Measurements from ENCODE around the gene IDH3G. TPM values are rescaled to one million over a fixed set of nuclear protein-coding genes. Genes with fewer than 3 reads are reported as not detected.
"Not testable (repeated sequence)": the region's sequence is repeated elsewhere in the genome, so short reads cannot be mapped to it uniquely, and the experiment has no call there.

Gene IDH3G
- total RNA-seq, 2 experiments from 2014 or later, result 51.8 to 52.5 TPM

DNA sequence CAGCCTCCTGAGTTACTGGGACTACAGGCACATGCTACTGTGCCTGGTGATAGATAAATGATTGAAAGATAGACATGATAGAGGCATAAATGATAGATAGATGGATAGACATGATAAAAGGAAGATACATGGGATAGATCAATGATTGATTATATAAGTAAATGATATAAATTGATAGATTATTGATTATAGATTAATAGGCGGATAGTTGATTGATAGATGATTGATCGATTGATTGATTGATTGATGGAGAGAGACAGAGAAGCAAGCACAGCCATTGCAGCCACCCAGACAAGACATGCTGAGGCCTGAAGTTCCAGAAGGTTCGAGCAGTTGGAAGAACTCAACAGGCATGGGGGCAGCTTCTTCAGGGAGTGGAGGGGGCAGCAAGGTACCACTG, 47.8 kb downstream of the IDH3G start:
- intact Hi-C loops (cut with micrococcal nuclease; ENCODE audit: unreplicated experiment), result no loop called here
- TF ChIP-seq EZH2phosphoT487 (IDR thresholded peaks at IDR 0.05; ENCODE audit: borderline replicate concordance, low read depth, low read length), result no peak
- TF ChIP-seq, protein P1, sequence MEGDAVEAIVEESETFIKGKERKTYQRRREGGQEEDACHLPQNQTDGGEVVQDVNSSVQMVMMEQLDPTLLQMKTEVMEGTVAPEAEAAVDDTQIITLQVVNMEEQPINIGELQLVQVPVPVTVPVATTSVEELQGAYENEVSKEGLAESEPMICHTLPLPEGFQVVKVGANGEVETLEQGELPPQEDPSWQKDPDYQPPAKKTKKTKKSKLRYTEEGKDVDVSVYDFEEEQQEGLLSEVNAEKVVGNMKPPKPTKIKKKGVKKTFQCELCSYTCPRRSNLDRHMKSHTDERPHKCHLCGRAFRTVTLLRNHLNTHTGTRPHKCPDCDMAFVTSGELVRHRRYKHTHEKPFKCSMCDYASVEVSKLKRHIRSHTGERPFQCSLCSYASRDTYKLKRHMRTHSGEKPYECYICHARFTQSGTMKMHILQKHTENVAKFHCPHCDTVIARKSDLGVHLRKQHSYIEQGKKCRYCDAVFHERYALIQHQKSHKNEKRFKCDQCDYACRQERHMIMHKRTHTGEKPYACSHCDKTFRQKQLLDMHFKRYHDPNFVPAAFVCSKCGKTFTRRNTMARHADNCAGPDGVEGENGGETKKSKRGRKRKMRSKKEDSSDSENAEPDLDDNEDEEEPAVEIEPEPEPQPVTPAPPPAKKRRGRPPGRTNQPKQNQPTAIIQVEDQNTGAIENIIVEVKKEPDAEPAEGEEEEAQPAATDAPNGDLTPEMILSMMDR (conservative IDR thresholded peaks at IDR 0.05; ENCODE audit: low read length), result no peak

DNA sequence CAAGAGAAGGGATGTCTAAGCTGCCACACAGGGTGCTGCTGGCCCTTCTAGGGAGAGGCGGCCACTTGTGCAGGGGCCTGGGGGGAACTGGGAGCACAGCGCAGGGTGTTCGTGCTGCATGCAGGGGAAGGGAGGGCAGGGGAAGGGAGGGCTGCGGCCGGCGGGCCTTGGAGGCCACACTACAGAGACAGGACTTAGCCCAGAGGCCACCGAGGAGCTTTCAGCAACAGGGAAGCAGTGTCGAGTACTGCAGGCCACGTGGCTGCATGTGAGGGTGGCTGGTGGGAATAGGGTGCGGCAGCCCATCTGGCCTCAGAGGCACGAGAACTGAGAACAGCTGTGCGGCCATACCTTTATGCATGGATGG, 49.1 kb downstream of the IDH3G start:
- not testable (repeated sequence) for H3K4me2 ChIP-seq (ENCODE audit: low read length); H4K20me1 ChIP-seq (ENCODE audit: insufficient read depth, low read length)

More for the DNA sequence above, 47.8 kb downstream of the IDH3G start:
- DNase-seq (ENCODE audit: low spot score), result no peak
- no peak overlapping the region for H3K4me3 ChIP-seq (ENCODE audit: low read depth, low read length, poor library complexity, severe bottlenecking)
- no peaks in the 10 kb centered on the region for H4K20me1 ChIP-seq (ENCODE audit: insufficient read depth, low read length)
- H3K9me2 ChIP-seq (ENCODE audit: insufficient read depth, low read length), result no peaks in the 10 kb centered on the region
- no peaks in the 10 kb centered on the region for H3K79me2 ChIP-seq (ENCODE audit: insufficient read depth, low read depth, low read length)
- no peaks in the 10 kb centered on the region for H3K4me1 ChIP-seq (ENCODE audit: insufficient read depth, low read length, poor library complexity, severe bottlenecking)
- H3K4me2 ChIP-seq (ENCODE audit: low read length), result no peak overlapping the region
- H2AFZ ChIP-seq (ENCODE audit: low read length), result no peak overlapping the region
- POLR2A ChIA-PET, result no interaction called here
- no peaks in the 10 kb centered on the region for H3K36me3 ChIP-seq (ENCODE audit: insufficient read depth, low read length)
- no peak overlapping the region for H3K27ac ChIP-seq (ENCODE audit: low read depth, low read length, poor library complexity, severe bottlenecking)
- BruUV-seq (replicated peaks), result no TSS peak
- CTCF ChIA-PET (ENCODE audit: unreplicated experiment), result no interaction called here
- H3K9me3 ChIP-seq (ENCODE audit: low read length), result no peaks in the 10 kb centered on the region

DNA sequence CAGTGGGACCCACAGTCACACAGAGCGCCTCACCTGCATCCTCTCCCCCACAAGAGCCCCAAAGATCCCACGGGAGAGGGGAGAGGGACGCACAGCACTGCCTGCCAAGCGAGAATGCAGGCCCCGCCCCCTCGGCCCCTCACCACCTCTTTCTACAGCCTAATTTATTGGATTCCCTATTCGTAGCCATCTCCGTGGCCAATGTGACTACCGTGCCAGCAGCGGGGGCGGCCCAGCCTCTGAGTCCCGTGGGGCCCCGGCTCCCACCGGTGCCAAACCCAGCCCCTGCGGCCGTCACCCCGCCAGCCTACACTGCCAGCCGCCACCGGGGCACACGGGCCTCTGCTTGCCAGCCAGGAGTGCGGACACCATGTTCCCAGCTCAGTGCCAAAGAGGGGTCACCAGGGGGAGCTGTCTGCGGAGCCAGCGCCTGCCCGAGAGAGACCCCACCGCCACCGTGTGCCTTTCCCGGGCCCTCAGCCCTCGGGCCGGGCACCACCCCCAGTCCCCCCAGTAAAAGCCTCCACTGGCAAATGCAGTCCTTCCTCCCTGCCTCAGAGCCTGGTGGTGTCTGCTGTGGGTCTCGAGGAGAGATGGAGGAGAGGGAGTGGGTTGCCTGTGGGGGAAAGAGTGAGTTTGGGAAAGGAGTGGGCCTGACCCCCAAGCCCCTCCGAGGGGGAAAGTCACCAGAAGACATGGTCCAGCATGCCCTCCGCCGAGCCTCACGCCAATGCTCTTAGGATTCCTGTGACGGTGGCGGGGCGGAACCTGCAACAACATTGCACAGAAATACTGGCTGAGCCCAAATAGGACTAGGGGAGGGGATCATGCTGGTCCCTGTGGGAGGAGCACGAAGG, 49.7 kb downstream of the IDH3G start:
- H3K9me3 ChIP-seq (ENCODE audit: low read length), result no peaks in the 10 kb centered on the region
- POLR2A ChIA-PET, result no interaction called here
- H2AFZ ChIP-seq (ENCODE audit: low read length), result no peak overlapping the region
- H3K4me3 ChIP-seq (ENCODE audit: low read depth, low read length, poor library complexity, severe bottlenecking), result no peak overlapping the region
- CTCF ChIA-PET (ENCODE audit: unreplicated experiment), result no interaction called here
- no TSS peak for BruUV-seq (replicated peaks)
- no peaks in the 10 kb centered on the region for H4K20me1 ChIP-seq (ENCODE audit: insufficient read depth, low read length)
- no peaks in the 10 kb centered on the region for H3K79me2 ChIP-seq (ENCODE audit: insufficient read depth, low read depth, low read length)
- no peak overlapping the region for H3K4me2 ChIP-seq (ENCODE audit: low read length)
- H3K4me1 ChIP-seq (ENCODE audit: insufficient read depth, low read length, poor library complexity, severe bottlenecking), result no peaks in the 10 kb centered on the region
- intact Hi-C loops (cut with micrococcal nuclease; ENCODE audit: unreplicated experiment), result no loop called here
- H3K36me3 ChIP-seq (ENCODE audit: insufficient read depth, low read length), result no peaks in the 10 kb centered on the region
- no peak for DNase-seq (ENCODE audit: low spot score)
- H3K9me2 ChIP-seq (ENCODE audit: insufficient read depth, low read length), result no peaks in the 10 kb centered on the region
- no peak overlapping the region for H3K27ac ChIP-seq (ENCODE audit: low read depth, low read length, poor library complexity, severe bottlenecking)
- no peak for TF ChIP-seq EZH2phosphoT487 (IDR thresholded peaks at IDR 0.05; ENCODE audit: borderline replicate concordance, low read depth, low read length)
- TF ChIP-seq, protein P1 (conservative IDR thresholded peaks at IDR 0.05; ENCODE audit: low read length), result 0 out of 2 replicates have a peak, but pooled peaks have one; percentile 19

More for the DNA sequence above, 49.1 kb downstream of the IDH3G start:
- POLR2A ChIA-PET; H3K9me3 ChIP-seq (ENCODE audit: low read length); intact Hi-C loops (cut with micrococcal nuclease; ENCODE audit: unreplicated experiment); H2AFZ ChIP-seq (ENCODE audit: low read length); H3K4me3 ChIP-seq (ENCODE audit: low read depth, low read length, poor library complexity, severe bottlenecking); H3K9me2 ChIP-seq (ENCODE audit: insufficient read depth, low read length); H3K36me3 ChIP-seq (ENCODE audit: insufficient read depth, low read length); H3K27ac ChIP-seq (ENCODE audit: low read depth, low read length, poor library complexity, severe bottlenecking); H3K79me2 ChIP-seq (ENCODE audit: insufficient read depth, low read depth, low read length); BruUV-seq (replicated peaks); DNase-seq (ENCODE audit: low spot score); H3K4me1 ChIP-seq (ENCODE audit: insufficient read depth, low read length, poor library complexity, severe bottlenecking); CTCF ChIA-PET (ENCODE audit: unreplicated experiment): not testable (repeated sequence)

DNA sequence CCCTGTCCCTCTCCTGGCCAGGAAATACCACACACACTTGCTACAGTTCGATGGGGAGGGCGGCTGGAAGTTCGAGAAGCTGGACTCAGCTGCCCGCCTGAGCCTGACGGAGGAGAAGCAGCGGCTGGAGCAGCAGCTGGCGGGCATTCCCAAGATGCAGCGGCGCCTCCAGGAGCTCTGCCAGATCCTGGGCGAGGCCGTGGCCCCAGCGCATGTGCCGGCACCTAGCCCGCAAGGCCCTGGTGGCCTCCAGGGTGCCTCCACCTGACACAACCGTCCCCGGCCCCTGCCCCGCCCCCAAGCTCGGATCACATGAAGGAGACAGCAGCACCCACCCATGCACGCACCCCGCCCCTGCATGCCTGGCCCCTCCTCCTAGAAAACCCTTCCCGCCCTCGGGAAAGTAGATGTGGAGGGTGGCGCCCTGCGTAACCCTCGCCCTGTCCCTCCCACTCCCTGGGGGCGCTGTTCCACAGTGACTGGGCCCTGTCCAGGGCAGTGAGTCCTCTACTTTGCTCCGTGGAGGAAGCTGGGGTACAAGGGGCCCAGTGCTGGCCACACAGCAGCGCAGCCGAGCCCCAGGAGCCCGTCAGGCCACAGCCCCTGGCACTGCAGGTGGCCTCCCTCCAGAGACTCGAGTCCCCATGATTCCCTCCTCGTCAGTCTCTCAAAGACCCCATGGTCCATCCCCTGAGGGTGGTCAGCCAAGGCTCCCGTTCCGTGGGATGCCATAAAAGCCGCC, 50.5 kb downstream of the IDH3G start:
- H3K27ac ChIP-seq (ENCODE audit: low read depth, low read length, poor library complexity, severe bottlenecking); H3K4me2 ChIP-seq (ENCODE audit: low read length); CTCF ChIA-PET (ENCODE audit: unreplicated experiment); H3K9me3 ChIP-seq (ENCODE audit: low read length); H3K79me2 ChIP-seq (ENCODE audit: insufficient read depth, low read depth, low read length); H3K9me2 ChIP-seq (ENCODE audit: insufficient read depth, low read length); BruUV-seq (replicated peaks); H2AFZ ChIP-seq (ENCODE audit: low read length); H3K4me3 ChIP-seq (ENCODE audit: low read depth, low read length, poor library complexity, severe bottlenecking); H3K4me1 ChIP-seq (ENCODE audit: insufficient read depth, low read length, poor library complexity, severe bottlenecking); H3K36me3 ChIP-seq (ENCODE audit: insufficient read depth, low read length); intact Hi-C loops (cut with micrococcal nuclease; ENCODE audit: unreplicated experiment); POLR2A ChIA-PET; H4K20me1 ChIP-seq (ENCODE audit: insufficient read depth, low read length); DNase-seq (ENCODE audit: low spot score): not testable (repeated sequence)
